Measurements from ENCODE around the gene YIPF4.
"Not testable (repeated sequence)": the region's sequence is repeated elsewhere in the genome, so short reads cannot be mapped to it uniquely, and the experiment has no call there.

YIPF4 gene

DNA sequence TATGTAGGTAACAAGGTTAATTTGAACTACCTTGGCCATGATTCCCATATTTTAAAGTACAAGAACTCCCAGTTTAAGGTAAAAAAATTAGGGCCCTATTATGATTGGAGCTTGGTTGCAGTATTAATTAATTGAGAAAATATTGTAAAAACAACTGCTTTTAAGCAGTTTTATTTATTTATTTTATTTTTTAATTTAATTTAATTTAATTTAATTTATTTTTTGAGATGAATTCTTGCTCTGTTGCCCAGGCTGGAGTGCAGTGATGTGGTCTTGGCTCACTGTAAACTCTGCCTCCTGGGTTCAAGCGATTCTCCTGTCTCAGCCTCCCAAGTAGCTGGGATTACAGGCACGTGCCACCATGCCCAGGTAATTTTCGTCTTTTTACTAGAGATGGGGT is 88.0 kb downstream of the YIPF4 start:
- not testable (repeated sequence) for DNase-seq (ENCODE audit: low read depth in 2 of 2)

All from stimulated activated CD8-positive, alpha-beta memory T cell treated with anti-CD3 and anti-CD28 coated beads, Interleukin-15, amount 100 ng/mL, for 48 hours (primary cell).